GM06990 (cell line): Measurements from ENCODE around the gene GHR.

Experiments
- DNase-seq: peaks from one replicate; pipeline ENCODE4 v3.0.0-alpha.2; 2011; ENCODE audit not compliant: insufficient read length; ENCODE audit errors: extremely low read depth
- H3K27me3 ChIP-seq: replicated peaks from 2 replicates; pipeline ENCODE4 v1.6.0; 2011; ENCODE audit warnings: low read length; ENCODE audit not compliant: control insufficient read depth, insufficient read depth
- H3K36me3 ChIP-seq: 2 replicates; pipeline ENCODE4 v1.5.1; 2011; ENCODE audit warnings: low read length; ENCODE audit not compliant: control insufficient read depth, insufficient read depth
- H3K4me3 ChIP-seq: replicated peaks from 2 replicates; pipeline ENCODE4 v1.5.1; 2011; ENCODE audit warnings: low read depth, mild to moderate bottlenecking, control low read depth, low read length
- TF ChIP-seq, protein P1 (sequence below): IDR thresholded peaks from 2 replicates; pipeline ENCODE4 v1.5.1; 2011; ENCODE audit warnings: low read length, control low read depth, mild to moderate bottlenecking, inconsistent platforms; ENCODE audit not compliant: insufficient read depth, poor library complexity, severe bottlenecking

GHR gene

DNA sequence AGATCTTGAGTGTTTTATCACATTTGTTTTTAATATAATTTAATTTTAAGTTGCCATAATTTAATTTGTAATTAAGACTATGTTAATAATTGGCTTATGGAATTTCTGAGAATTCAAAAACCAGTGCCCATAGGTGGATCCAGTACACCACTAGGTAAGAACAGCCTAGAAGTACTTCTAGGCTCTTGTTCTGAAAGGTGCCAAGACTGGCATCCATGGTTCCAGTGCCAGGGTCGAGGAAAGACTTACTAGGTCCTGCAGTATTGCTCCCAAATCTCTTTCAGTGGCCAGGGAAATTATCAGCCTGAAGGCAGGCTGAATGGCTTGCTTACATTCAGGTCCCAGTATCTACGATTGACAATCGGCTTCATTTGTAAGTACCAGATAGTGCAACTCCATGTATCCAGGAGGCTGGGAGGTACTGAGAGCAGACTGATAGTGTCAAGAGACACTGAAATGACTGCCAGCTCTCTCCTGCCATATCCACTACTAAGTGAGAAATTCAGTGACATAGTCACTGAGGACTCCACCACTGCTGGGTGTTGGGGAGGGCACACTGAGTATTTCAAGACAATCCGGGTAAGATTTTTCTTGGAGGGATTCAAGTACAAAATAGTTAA is 174.2 kb downstream of the GHR start:
- no peaks in the 10 kb centered on the region for H3K27me3 ChIP-seq
- TF ChIP-seq, protein P1, sequence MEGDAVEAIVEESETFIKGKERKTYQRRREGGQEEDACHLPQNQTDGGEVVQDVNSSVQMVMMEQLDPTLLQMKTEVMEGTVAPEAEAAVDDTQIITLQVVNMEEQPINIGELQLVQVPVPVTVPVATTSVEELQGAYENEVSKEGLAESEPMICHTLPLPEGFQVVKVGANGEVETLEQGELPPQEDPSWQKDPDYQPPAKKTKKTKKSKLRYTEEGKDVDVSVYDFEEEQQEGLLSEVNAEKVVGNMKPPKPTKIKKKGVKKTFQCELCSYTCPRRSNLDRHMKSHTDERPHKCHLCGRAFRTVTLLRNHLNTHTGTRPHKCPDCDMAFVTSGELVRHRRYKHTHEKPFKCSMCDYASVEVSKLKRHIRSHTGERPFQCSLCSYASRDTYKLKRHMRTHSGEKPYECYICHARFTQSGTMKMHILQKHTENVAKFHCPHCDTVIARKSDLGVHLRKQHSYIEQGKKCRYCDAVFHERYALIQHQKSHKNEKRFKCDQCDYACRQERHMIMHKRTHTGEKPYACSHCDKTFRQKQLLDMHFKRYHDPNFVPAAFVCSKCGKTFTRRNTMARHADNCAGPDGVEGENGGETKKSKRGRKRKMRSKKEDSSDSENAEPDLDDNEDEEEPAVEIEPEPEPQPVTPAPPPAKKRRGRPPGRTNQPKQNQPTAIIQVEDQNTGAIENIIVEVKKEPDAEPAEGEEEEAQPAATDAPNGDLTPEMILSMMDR, result no peak
- H3K36me3 ChIP-seq, result no peaks in the 10 kb centered on the region
- H3K4me3 ChIP-seq, result no peak overlapping the region
- no peak for DNase-seq

DNA sequence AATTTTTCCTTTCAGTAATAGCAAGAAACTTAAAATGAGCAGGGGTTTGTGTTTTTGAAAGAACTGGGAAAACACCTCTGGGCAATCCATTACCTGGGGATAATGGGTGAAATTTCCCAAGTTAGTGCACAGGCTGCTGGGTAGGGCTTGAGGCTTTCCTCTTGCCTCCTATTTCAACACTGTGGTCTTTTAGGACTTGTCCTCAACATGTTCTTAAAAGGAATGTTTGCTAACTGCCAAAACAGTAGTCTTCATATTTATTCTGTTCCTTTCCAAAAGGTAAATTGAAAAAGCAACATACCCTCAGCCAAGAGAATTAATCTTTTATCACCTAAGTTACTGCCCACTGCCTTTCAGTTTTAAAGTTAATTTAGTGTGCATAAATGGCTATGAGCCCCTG is 175.1 kb downstream of the GHR start:
- Histone ChIP-seq H3K4me3 (no peak overlapping the region), H3K36me3 (no peaks in the 10 kb centered on the region), H3K27me3 (no peaks in the 10 kb centered on the region)
- TF ChIP-seq, protein P1, result no peak
- DNase-seq, result no peak

DNA sequence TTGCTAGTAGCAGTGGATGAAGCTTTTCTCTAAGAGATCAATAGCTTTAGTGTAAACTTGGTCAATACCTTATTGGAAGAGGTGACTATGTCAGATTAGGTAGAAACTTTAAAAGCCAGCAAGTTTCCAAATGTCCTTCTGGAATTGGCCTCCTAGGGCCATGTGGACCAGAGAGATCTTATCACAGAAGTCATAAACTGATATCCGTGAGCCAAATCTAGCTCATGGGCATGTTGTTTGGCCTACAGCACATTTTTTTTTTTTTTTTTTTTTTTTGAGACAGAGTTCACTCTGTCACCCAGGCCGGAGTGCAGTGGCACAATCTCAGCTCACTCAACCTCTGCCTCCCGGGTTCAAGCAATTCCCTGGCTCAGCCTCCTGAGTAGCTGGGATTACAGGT is 175.9 kb downstream of the GHR start:
- no peaks in the 10 kb centered on the region for H3K36me3 ChIP-seq
- TF ChIP-seq, protein P1, result no peak
- no peaks in the 10 kb centered on the region for H3K27me3 ChIP-seq
- no peak overlapping the region for H3K4me3 ChIP-seq
- no peak for DNase-seq

DNA sequence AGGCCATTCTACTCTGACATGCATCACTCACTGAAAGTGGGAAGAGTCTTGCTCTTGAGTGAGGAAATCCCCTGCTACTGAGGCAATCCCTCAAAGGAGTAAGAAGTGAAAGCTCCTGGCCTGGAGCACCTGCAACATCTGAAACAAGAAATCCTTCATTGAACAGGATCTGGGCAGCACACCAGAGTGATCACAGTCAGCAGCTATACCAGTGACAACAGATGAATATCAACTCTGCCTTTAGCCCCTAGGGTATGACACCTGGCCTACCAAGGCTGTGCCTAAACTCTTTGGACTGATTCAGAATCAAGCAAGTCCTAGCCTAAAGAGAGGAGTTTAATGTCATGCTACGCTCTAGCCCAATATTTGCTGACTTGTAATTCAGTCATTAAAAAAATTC is 177.2 kb downstream of the GHR start:
- DNase-seq, result no peak
- no peaks in the 10 kb centered on the region for H3K36me3 ChIP-seq
- H3K27me3 ChIP-seq, result no peaks in the 10 kb centered on the region
- no peak overlapping the region for H3K4me3 ChIP-seq
- TF ChIP-seq, protein P1, result no peak

DNA sequence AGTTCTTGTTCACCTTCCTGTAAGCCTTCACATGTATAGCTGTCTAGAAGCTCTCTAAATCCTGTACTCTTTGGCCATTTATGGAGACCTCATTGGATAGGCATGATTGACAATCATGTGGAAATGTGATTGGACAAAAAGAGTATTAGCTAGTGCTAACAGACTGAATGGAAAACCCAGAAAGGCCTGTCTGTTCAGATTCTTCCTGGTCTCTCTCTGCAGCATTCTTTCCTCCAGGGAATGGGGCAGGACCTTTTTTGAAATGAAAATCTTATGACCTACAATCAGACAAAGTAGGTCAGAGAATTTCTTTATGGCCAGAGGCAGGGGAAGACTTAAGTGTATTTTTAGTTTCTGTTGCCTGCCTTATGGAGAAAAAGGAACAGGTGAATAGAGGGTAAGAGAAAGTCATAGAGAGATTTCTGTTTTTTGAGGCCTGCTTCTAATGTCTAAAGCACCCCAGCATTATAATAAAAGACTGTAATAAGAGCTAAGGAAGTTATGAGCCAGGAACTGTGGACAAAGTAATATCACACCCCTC is 181.0 kb downstream of the GHR start:
- Histone ChIP-seq H3K4me3 (no peak overlapping the region), H3K27me3 (no peaks in the 10 kb centered on the region), H3K36me3 (no peaks in the 10 kb centered on the region)
- TF ChIP-seq, protein P1, result no peak
- DNase-seq, result no peak

DNA sequence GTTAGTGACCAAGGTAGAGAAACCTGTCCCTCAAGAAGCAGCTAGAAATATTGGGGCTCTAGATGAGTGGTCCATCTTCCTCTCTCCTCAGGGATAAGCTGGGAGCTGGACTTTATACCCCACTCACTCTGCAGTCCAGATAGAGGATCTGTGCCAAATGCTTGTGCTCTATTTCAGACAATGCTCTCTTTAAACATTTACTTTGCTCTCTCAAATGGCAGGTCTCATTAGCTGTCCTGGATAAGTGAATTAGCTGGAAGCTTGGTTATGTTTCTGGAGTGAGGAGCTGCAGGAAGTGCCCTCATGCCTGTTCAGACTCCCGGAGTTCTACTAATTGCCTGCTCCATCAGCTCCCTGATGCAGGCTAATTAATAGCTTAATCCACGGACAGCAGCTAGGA is 182.3 kb downstream of the GHR start:
- no peak overlapping the region for H3K4me3 ChIP-seq

More for the DNA sequence above, 182.3 kb downstream of the GHR start:
- TF ChIP-seq, protein P1, result no peak
- no peaks in the 10 kb centered on the region for H3K36me3 ChIP-seq
- no peaks in the 10 kb centered on the region for H3K27me3 ChIP-seq
- no peak for DNase-seq
